ENCODE measurements around the gene GCSH.
"Not testable (repeated sequence)": the region's sequence is repeated elsewhere in the genome, so short reads cannot be mapped to it uniquely, and the experiment has no call there.

GCSH gene

GRCh38 chr16:81095953-81096714 is at the start of gene GCSH:
Gene GCSH, minus strand, starts transcription at chr16:81096395. Its CDS starts 117 bp downstream, at chr16:81096278.
- DNase-seq: peak; percentile 93 to 97

GRCh38 chr16:81143921-81144471 is 47.8 kb upstream of the GCSH start:
- DNase-seq: no peak

- no peak for DNase-seq
Observed at GRCh38 chr16:81142864-81143263, 46.7 kb upstream of the GCSH start.

GRCh38 chr16:81140930-81141780 is 45.0 kb upstream of the GCSH start:
- DNase-seq: no peak

GRCh38 chr16:81138831-81139557 is 42.8 kb upstream of the GCSH start:
- no peak for DNase-seq

- no peak for DNase-seq
Observed at GRCh38 chr16:81137754-81138153, 41.6 kb upstream of the GCSH start.

GRCh38 chr16:81136390-81137335 is 40.5 kb upstream of the GCSH start:
- no peak for DNase-seq

GRCh38 chr16:81130126-81130525 is 33.9 kb upstream of the GCSH start:
- no peak for DNase-seq

GRCh38 chr16:81128726-81129524 is 32.7 kb upstream of the GCSH start:
- no peak for DNase-seq

- peak in 1 of 2 experiments; percentile 14 for DNase-seq
Observed at GRCh38 chr16:81127051-81127450, 30.9 kb upstream of the GCSH start.

- DNase-seq: no peak
Observed at GRCh38 chr16:81123092-81123852, 27.1 kb upstream of the GCSH start.

GRCh38 chr16:81121474-81121990 is 25.3 kb upstream of the GCSH start:
- DNase-seq: no peak

GRCh38 chr16:81117436-81117835 is 21.2 kb upstream of the GCSH start:
- no peak for DNase-seq

- DNase-seq: no peak
Observed at GRCh38 chr16:81116285-81116684, 20.1 kb upstream of the GCSH start.

- DNase-seq: no peak
Observed at GRCh38 chr16:81112453-81112852, 16.3 kb upstream of the GCSH start.

GRCh38 chr16:81109274-81109673 is 13.1 kb upstream of the GCSH start:
- not testable (repeated sequence) for DNase-seq

- DNase-seq: no peak
Observed at GRCh38 chr16:81107511-81107910, 11.3 kb upstream of the GCSH start.

GRCh38 chr16:81106826-81107503 is 10.8 kb upstream of the GCSH start:
- no peak for DNase-seq

GRCh38 chr16:81105946-81106345 is 9.8 kb upstream of the GCSH start:
- DNase-seq: no peak
